HEK293 (cell line): ENCODE data around the gene APOE.

Experiments used
- CTCF ChIA-PET: fragments of 350-600 bp; formaldehyde crosslinking; extraction: SDS; loops from one replicate; lab custom pipeline; 2021; ENCODE audit warnings: antibody characterized with exemption; lab: Yijun Ruan, JAX
- POLR2A ChIA-PET: fragments of 300-600 bp; formaldehyde crosslinking; extraction: SDS; loops from one replicate; lab custom pipeline; 2020; ENCODE audit warnings: antibody characterized with exemption, inconsistent platforms; lab: Yijun Ruan, JAX
- H3K27ac ChIP-seq: fragments of 200-500 bp; sonication (Bioruptor generic); 2 replicates; pipeline ENCODE4 v1.5.1; 2014; ENCODE audit warnings: low read depth, low read length, control low read depth, inconsistent platforms; ENCODE audit errors: extremely low read depth
- H3K36me3 ChIP-seq, 2 experiments: fragments of 200-500 bp in 1 of 2; sonication (Bioruptor generic) in 1 of 2; 1 replicate in 1 of 2; 2 replicates in 1 of 2; pipeline ENCODE4 v1.5.1; 2014 to 2017; ENCODE audit warnings: inconsistent platforms in 2 of 2, low read length in 2 of 2; ENCODE audit not compliant: control insufficient read depth in 2 of 2, insufficient read depth in 1 of 2
- H3K4me1 ChIP-seq: fragments of 200-500 bp; sonication (Bioruptor generic); 2 replicates; pipeline ENCODE4 v1.5.1; 2014; ENCODE audit warnings: mild to moderate bottlenecking, low read length, inconsistent platforms; ENCODE audit not compliant: control insufficient read depth, insufficient read depth
- H3K4me3 ChIP-seq: 2 replicates; pipeline ENCODE4 v1.5.1; 2011; ENCODE audit warnings: low read depth, mild to moderate bottlenecking, control low read depth, low read length, moderate library complexity
- H3K9me3 ChIP-seq: fragments of 200-500 bp; sonication (Bioruptor generic); 2 replicates; pipeline ENCODE4 v1.5.1; 2014; ENCODE audit warnings: low read depth, low read length, inconsistent platforms; ENCODE audit not compliant: control insufficient read depth, insufficient read depth
- BCL11B ChIP-seq: fragments of 450-650 bp; formaldehyde crosslinking; IDR thresholded peaks from 2 replicates; pipeline ENCODE4 v1.5.1; 2016; ENCODE audit warnings: low read depth, missing biosample characterization, missing genetic modification characterization
- EGR2 ChIP-seq: fragments of 450-650 bp; formaldehyde crosslinking; IDR thresholded peaks from 2 replicates; pipeline ENCODE4 v1.5.1; 2016; ENCODE audit warnings: low read depth, missing biosample characterization, missing genetic modification characterization
- GLIS1 ChIP-seq: fragments of 450-650 bp; formaldehyde crosslinking; IDR thresholded peaks from 2 replicates; pipeline ENCODE4 v1.5.1; 2016; ENCODE audit warnings: missing biosample characterization, missing genetic modification characterization
- KLF7 ChIP-seq: fragments of 450-650 bp; formaldehyde crosslinking; IDR thresholded peaks from 2 replicates; pipeline ENCODE4 v1.5.1; 2016; ENCODE audit warnings: missing biosample characterization, missing genetic modification characterization, borderline replicate concordance
- KLF8 ChIP-seq: fragments of 450-650 bp; formaldehyde crosslinking; IDR thresholded peaks from 2 replicates; pipeline ENCODE4 v1.5.1; 2016; ENCODE audit warnings: missing biosample characterization, missing genetic modification characterization
- OSR2 ChIP-seq: fragments of 450-650 bp; formaldehyde crosslinking; IDR thresholded peaks from 2 replicates; pipeline ENCODE4 v1.5.1; 2016; ENCODE audit warnings: missing biosample characterization, missing genetic modification characterization
- PBX3 ChIP-seq: sonication (generic); formaldehyde crosslinking; IDR thresholded peaks from 2 replicates; pipeline ENCODE4 v1.8.1; 2022; ENCODE audit warnings: mild to moderate bottlenecking, moderate library complexity, missing genetic modification reagents
- ZBTB6 ChIP-seq: fragments of 450-650 bp; formaldehyde crosslinking; IDR thresholded peaks from 2 replicates; pipeline ENCODE4 v1.5.1; 2017; ENCODE audit warnings: missing biosample characterization, missing genetic modification characterization
- ZNF16 ChIP-seq: fragments of 450-650 bp; formaldehyde crosslinking; IDR thresholded peaks from 2 replicates; pipeline ENCODE4 v1.5.1; 2016; ENCODE audit warnings: low read depth, missing biosample characterization, missing genetic modification characterization
- ZNF18 ChIP-seq: fragments of 450-650 bp; formaldehyde crosslinking; IDR thresholded peaks from 2 replicates; pipeline ENCODE4 v1.5.1; 2016; ENCODE audit warnings: missing biosample characterization, missing genetic modification characterization
- ZNF211 ChIP-seq: fragments of 450-650 bp; formaldehyde crosslinking; IDR thresholded peaks from 2 replicates; pipeline ENCODE4 v1.5.1; 2016; ENCODE audit warnings: low read depth, missing biosample characterization, missing genetic modification characterization
- ZNF24 ChIP-seq: fragments of 450-650 bp; formaldehyde crosslinking; IDR thresholded peaks from 2 replicates; pipeline ENCODE4 v1.5.1; 2016; ENCODE audit warnings: missing biosample characterization, missing genetic modification characterization
- ZNF354C ChIP-seq: fragments of 450-650 bp; formaldehyde crosslinking; IDR thresholded peaks from 2 replicates; pipeline ENCODE4 v1.5.1; 2016; ENCODE audit warnings: missing biosample characterization, missing genetic modification characterization, low read depth, borderline replicate concordance
- ZNF426 ChIP-seq: fragments of 450-650 bp; formaldehyde crosslinking; IDR thresholded peaks from 2 replicates; pipeline ENCODE4 v1.5.1; 2017; ENCODE audit warnings: missing biosample characterization, missing genetic modification characterization, mild to moderate bottlenecking, inconsistent platforms, moderate library complexity
- ZNF48 ChIP-seq: fragments of 450-650 bp; formaldehyde crosslinking; IDR thresholded peaks from 2 replicates; pipeline ENCODE4 v1.5.1; 2016; ENCODE audit warnings: missing biosample characterization, missing genetic modification characterization
- ZNF518A ChIP-seq: fragments of 450-650 bp; formaldehyde crosslinking; conservative IDR thresholded peaks from 2 replicates; pipeline ENCODE4 v1.5.1; 2016; ENCODE audit warnings: low read depth, missing biosample characterization, missing genetic modification characterization
- ZNF629 ChIP-seq: fragments of 450-650 bp; formaldehyde crosslinking; IDR thresholded peaks from 2 replicates; pipeline ENCODE4 v1.5.1; 2017; ENCODE audit warnings: missing biosample characterization, missing genetic modification characterization
- ZNF776 ChIP-seq: fragments of 450-650 bp; formaldehyde crosslinking; IDR thresholded peaks from 2 replicates; pipeline ENCODE4 v1.5.0; 2017; ENCODE audit warnings: missing biosample characterization, missing genetic modification characterization, borderline replicate concordance
- ZNF837 ChIP-seq: fragments of 450-650 bp; formaldehyde crosslinking; IDR thresholded peaks from 2 replicates; pipeline ENCODE4 v1.5.1; 2016; ENCODE audit warnings: missing biosample characterization, missing genetic modification characterization
- ZSCAN5A ChIP-seq: fragments of 450-650 bp; formaldehyde crosslinking; IDR thresholded peaks from 2 replicates; pipeline ENCODE4 v1.5.1; 2016; ENCODE audit warnings: missing biosample characterization, missing genetic modification characterization

APOE gene

GRCh38 chr19:44863990-44864389, 41.6 kb upstream of the APOE start:
- CTCF ChIA-PET: interaction anchor here (0.7 to 0.8 kb wide), 2 partner anchors 80 to 123 kb away, joined by 3 to 6 read pairs; no protein-coding TSS in a partner anchor
- TF ChIP-seq PBX3 (CRISPR knock-in tag) (no peak), ZNF16 (tag by site-specific recombination) (no peak), ZNF837 (tag by site-specific recombination) (no peak), ZNF24 (tag by site-specific recombination) (no peak), GLIS1 (tag by site-specific recombination) (no peak), ZNF776 (tag by site-specific recombination) (no peak), ZNF629 (tag by site-specific recombination) (no peak), BCL11B (no peak), ZSCAN5A (tag by site-specific recombination) (no peak), ZNF518A (tag by site-specific recombination) (no peak), OSR2 (tag by site-specific recombination) (no peak), ZNF48 (no peak), ZBTB6 (tag by site-specific recombination) (no peak), ZNF211 (tag by site-specific recombination) (no peak), KLF8 (tag by site-specific recombination) (no peak)
- H3K36me3 ChIP-seq: peaks cover 33 to 46% of the 10 kb centered on the region in 2 experiments; a peak in 2 of 3 replicates
- H3K9me3 ChIP-seq: no peaks in the 10 kb centered on the region
- POLR2A ChIA-PET: no interaction called here
- no peak overlapping the region for H3K27ac ChIP-seq
- H3K4me3 ChIP-seq: no peak overlapping the region
- H3K4me1 ChIP-seq: no peaks in the 10 kb centered on the region

- ChIA-PET CTCF (interaction anchor here (0.6 kb wide), 2 partner anchors 11 to 13 kb away, joined by 3 read pairs; no protein-coding TSS in a partner anchor), POLR2A (interaction anchor here (0.7 kb wide), 1 partner anchor 787 kb away, joined by 4 read pairs; no protein-coding TSS in a partner anchor)
- H3K4me1 ChIP-seq: no peaks in the 10 kb centered on the region
- no peak overlapping the region for H3K27ac ChIP-seq
- H3K9me3 ChIP-seq: no peaks in the 10 kb centered on the region
- H3K36me3 ChIP-seq: peaks cover 28 to 44% of the 10 kb centered on the region in 2 experiments; a peak in 2 of 3 replicates
- H3K4me3 ChIP-seq: no peak overlapping the region
- TF ChIP-seq ZNF354C (tag by site-specific recombination) (no peak), KLF7 (tag by site-specific recombination) (no peak), ZNF18 (tag by site-specific recombination) (no peak), ZNF426 (tag by site-specific recombination) (no peak), EGR2 (tag by site-specific recombination) (no peak)
Measured at GRCh38 chr19:44865196-44865767, 40.3 kb upstream of the APOE start.
